HG03135 (cell line): Measurements from ENCODE around the gene HCK.
A peak's percentile ranks its signal among the peaks of the same experiment; 100 is the strongest.
"Not testable (repeated sequence)": the region's sequence is repeated elsewhere in the genome, so short reads cannot be mapped to it uniquely, and the experiment has no call there.

Experiments
- ATAC-seq: cut with Tn5 transposase; IDR thresholded peaks from one replicate; pipeline ENCODE4 v1.9.1; 2021; ENCODE audit warnings: mild to moderate bottlenecking, moderate library complexity; ENCODE audit not compliant: unreplicated experiment

Gene HCK

DNA sequence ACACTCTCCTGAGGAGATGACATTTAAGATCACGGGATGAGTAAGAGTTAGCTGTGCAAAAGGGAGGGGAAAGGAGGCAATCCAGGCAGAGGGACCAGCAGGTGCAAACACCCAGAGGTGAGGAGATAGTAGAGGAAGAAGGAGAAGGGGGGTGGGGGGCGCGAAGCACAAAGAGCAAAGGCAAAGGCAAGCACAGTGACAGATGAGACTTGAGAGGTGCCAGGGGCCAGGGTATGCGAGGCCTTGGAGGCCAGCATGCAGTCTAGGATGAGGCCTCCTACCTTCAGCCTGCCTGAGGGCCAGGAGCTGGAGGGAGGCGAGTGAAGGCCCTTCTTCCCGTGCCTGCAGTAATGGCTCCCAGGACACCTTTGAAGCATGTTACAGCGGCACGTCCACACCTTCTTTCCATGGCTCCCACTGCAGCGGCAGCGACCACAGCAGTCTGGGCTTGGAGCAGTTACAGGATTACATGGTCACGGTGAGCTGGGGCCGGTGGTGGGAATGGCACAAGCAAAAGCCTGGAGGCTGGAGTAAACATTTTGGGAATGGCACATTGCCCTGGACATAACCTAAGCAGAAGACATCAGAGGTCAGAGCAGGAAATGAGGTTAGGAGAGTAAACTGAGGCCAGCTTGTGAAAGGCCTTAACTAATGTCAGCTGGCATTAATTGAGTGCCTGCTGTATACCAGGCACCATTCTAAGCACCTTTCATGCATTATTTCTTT is 23.2 kb upstream of the HCK start:
- no peak for ATAC-seq

DNA sequence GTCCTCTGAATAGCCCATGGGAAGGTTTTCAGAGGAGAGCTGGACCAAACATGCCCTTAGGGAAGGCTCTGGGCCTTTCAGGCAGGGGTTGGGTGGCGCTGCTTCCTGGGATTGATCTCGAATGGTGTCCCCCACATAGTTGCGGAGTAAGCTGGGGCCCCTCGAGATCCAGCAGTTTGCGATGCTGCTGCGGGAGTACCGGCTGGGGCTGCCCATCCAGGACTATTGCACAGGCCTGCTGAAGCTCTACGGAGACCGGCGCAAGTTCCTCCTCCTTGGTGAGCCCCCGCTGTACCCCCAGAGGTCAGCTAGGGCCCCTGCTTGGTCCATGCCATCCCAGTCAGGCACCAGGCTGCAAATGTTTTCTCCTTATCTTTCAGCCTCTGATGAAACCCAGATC is 22.5 kb upstream of the HCK start:
- no peak for ATAC-seq

DNA sequence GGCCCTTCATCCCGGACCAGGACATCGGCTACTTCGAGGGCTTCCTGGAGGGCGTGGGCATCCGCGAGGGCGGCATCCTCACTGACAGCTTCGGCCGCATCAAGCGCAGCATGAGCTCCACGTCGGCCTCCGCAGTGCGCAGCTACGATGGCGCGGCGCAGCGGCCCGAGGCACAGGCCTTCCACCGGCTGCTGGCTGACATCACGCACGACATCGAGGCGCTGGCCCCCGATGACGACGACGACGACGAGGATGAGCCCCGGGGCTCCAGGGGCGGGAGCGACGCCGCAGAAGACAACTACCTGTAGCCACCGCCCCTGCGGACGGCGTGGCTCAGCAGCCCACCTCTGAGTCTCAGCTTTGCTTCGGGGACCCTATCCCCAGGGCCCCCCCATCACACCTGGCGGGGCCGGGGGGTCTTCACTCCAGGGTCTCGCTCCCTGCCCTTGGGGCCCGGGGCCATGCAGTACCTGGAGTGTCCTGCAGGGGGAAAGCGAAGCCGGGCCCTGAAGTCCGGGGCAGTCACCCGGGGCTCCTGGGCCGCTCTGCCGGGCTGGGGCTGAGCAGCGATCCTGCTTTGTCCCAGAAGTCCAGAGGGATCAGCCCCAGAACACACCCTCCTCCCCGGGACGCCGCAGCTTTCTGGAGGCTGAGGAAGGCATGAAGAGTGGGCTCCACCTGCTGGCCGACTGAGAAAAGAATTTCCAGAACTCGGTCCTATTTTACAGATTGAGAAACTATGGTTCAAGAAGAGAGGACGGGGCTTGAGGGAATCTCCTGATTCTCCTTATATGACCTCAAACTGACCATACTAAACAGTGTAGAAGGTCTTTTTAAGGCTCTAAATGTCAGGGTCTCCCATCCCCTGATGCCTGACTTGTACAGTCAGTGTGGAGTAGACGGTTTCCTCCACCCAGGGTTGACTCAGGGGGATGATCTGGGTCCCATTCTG is 20.8 kb upstream of the HCK start:
- no peak for ATAC-seq

DNA sequence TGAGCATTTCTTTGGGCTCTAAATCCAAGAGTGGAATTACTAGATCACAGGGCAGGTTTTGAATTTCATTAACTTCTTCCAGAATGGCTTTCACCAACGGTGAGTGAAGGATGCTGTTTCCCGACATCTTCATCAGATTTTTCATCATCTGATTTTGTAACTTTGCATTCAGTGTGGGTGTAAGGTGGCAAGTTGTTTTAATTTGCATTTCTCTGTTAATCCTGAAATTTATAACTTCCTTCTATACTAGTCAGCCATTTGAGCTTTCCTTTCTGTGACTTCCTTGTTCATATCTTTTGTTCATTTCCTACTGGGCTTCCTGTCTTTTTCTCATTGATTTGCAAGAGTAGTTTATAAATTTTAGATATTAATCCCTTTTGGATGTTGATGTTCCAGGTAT is 18.7 kb upstream of the HCK start:
- ATAC-seq = no peak

DNA sequence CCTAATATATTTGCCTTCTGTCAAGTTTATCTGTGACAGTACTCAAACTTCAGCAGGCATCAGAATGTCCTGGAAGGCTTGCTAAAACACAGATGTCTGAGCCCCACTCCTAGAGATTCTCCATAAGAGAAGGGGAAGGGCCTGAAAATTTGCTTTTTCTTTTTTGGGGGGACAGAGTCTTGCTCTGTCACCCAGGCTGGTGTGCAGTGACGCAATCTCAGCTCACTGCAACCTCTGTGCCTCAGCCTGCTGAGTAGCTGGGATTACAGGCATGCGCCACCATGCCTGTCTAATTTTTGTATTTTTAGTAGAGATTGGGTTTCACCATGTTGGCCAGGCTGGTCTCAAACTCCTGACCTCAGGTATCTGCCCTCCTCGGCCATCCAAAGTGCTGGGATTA is 18.3 kb upstream of the HCK start:
- not testable (repeated sequence) for ATAC-seq

DNA sequence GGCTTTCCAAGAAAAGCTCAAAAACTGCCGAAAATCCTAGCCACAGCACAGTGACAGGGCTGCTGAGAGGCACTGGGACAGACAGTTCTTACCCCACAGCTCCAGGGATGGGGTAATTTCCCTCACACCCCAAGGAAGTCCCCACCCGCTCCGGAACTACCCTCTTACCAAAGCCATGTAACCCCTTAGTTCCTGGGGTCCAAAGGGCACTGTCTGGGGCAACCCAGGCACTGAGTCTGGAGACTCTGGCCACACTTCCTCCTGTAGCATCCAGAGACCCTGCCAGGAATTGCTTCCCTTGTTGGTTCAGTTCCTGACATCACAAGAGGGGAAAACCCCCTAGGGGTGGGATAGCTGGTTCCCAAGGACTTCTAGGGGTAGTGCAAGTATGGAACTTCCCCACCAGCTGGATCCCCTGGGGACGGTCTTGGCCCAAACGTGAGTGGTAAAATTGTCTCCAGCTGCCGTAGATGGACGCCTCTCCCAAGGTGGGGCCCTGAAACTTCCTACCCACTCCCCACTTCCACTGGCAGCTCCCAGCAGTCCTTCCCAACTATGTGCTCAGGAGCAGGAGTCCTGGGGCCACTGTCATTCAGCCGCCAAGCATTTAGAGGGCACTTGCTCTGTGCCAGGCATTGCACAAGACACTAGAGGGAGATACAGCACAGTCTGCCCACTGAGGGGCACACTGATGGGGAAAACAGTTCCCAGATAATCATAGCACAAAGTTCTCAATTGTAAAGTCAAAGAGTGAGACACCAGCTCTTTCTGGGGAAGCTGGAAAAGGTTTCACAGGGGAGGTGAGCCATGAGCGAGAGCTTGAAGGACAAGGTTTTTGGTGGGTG is 17.2 kb upstream of the HCK start:
- no peak for ATAC-seq

DNA sequence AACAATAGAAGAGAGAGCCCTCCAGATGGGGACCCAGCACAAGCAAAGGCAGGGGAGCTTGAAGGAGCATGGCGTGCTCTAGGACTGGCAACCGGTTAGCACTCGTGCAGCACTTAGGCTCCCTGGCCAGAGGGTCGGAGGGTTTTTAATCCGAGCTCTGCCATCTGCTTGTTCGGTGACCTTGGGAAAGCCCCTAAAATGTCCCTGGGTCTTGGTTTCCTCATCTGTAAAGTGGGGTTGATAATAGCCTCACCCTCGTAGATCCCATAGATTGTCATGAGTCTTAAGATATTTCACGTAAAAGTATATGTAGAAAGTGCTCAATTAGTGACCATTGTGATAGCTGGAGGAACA is 16.6 kb upstream of the HCK start:
- no peak for ATAC-seq

DNA sequence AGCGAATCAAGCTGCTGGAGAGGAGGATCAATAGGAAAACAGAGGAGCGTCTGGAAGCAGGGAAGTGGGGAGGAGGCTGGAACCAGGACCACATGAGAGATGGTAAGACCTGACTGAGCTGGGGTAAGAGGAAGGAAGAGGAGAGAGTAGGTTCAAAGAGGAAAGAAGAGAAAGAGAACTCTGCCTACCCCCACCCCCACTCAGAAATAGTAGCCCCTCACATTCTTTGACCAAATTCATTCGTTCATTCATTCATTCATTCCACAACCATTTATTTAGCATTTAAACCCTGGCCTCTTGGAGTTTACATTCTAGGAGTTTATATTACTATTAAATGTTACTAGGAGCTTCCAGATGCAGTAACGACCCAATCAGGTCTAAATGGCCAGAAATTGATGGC is 15.8 kb upstream of the HCK start:
- no peak for ATAC-seq

DNA sequence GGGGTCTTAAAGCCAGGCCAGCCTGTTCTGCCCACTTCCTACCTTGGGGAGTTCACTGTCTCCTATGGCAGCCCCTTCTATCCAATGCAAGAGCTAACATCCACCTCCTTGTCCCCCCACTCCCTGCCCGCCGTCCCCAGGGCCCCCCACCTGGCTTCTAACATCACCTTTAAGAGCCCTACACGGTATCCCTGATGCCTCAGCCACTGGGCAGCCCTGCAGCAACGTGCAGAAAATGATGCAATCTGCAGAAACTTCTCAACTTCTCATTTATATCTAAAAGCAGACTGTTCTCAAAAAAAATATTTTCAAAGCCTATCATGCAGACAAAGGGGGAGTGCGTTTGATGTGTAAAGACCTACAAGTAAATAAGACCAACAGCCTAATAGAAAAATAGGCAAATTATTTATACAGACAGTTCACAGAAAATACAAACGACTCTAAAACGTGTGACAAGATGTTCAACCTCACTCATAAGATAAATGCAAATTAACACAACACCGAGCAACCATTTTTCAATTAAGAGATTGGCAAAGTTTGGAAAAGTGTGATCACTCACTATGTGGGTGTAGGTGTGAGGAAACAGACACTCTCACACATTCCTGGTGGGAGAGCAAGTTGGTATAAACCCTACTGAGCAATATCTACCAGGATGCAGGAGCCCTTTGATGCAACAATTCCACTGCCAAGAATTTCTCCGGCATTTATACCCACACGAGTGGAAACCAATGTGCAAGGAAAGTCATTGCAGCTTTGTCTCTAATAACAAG is 15.1 kb upstream of the HCK start:
- no peak for ATAC-seq

DNA sequence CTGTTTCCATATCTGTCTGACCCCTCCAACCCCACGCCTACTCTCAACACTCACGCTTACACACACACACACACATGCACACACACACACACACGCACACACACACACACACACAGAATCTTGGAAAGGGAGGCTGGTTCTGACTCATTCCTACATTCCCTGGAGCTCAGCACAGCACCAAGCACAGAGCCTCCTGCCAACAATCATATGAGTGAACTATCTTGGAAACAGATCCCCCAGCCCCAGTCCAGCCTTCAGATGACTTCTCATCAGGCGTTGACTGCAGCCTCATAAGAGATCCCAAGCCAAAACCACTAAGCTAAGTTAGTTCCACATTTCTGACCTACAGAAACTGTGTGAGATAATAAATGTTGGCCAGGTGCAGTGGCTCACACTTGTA is 14.1 kb upstream of the HCK start:
- no peak for ATAC-seq

DNA sequence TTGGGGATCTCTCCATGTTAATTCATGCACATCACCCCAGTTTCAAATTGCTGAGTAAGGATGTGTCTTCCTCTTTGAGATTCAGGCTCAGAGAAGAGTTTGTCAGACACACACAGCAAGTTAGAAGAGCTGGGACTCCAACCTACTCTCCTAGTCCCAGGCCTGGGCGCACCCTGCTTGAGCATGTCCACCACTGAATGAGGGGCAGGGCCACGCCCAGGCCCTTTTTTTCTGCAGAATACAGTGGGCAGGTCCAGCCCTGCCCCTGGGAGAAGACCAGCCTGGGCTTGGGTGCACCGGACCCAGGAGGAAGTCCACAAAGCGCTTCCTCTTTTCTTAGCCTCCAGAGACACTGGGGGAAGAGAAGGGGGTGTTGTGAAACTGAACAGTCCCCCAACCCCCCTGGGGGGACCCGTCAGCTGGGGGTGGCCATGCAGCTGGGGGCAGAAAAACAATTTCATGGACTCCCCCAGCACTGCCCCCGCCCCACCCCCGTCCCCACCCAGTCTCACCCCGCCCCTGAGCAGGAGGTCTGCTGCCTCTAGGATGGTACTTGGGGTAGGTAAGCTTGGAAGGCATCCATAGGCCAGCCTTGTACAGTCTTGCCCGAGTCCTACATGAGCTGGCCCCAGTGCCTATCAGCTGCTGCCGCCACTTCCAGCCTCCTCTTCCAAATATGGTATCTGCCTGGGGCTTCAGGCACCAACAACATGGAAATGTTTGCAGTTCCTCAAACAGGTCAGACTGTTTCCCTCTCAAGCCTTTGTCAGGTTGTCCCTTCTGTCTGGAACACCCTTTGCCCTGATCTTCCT is 11.7 kb upstream of the HCK start:
- peak; percentile 59 for ATAC-seq

DNA sequence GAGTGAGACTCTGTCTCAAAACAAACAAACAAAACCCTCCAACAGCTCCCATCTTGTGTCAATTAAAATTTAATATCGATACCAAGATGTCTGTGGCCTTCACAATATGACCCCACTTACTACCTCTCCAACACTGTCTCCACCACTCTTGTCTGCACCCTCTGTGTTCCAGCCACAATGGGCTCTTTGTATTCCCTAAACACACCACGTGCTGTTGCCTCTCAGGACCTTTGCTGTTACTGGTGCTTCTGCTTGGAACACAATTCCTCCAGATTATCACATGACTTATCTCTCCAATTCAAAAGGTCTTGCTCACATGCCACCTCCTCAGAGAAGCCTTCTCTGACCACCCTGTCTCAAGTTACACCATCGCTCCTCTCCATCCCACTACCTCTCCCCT is 6.0 kb upstream of the HCK start:
- no peak for ATAC-seq

DNA sequence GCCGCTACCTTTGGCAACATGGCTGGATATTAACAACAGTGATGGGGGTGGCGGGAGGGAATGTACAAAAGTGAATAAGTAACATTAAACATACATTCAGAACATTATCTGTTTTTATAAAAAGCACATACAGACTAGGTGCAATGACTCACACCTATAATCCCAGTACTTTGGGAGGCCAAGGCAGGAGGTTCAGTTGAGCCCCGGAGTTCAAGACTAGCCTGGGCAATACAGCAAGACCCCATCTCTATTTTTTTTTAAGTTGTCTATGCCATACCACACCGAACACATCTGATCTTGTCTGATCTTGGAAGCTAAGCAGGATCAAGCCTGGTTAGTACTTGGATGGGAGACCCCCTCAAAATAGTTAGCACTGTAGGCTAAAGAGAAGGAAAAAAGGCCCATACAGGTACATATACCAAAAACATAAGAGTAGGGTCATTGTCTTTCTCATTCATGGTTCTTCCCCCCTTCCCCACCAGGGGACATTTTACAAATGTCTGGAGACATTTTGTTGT is 1.7 kb upstream of the HCK start:
- no peak for ATAC-seq

DNA sequence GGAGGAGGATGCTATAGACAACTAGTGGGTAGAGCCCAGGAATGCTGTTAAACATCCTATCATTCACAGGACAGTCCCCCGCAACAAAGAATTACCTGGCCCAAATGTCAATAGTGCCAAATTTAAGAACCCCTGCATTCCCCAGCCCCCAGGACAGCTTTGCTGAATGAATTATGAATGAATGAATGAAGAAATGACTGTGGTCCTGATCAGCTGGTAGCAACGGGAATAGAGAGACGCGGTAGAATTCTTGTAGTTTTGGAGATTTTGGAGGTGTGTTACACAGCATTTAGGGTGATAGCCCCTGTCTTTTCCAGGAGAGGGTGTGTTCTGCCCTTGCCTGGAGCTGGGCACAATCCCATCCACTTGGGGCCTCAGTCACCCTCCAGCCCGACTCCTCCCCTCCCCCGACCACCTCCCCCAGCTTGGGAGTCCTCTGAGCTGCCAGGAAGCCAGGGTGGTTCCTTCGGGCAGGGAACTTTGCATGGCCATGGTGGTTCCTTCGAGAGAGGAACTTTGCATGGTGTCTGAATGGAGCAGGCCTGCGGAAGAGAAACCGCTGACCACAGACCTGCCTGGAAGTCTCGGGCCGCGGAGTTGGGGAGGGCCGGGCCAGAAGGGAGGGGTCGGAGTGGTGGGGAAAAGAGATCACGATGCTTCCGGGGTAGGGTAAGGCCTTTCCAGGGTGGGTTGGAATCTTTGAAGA is 1.0 kb upstream of the HCK start:
- no peak for ATAC-seq

DNA sequence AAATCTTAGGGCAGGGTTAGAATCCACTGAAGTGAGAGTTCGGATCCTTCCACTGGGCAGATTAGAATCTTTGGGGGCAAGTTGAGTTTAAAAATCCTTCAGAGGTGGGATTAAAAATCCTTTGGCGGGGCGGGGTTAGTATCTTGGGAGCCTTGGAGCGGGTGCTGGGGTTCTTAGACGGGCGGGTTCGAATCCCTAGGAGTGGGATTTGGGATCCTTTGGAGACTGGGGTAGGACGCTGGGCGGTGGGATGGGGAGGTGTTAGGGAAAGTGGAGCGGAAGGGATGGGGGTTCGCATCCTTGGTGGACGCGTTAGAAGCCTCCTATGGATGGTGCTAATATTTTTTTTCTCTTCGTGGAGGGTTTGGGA is 337 bp upstream of the HCK start:
- no peak for ATAC-seq

DNA sequence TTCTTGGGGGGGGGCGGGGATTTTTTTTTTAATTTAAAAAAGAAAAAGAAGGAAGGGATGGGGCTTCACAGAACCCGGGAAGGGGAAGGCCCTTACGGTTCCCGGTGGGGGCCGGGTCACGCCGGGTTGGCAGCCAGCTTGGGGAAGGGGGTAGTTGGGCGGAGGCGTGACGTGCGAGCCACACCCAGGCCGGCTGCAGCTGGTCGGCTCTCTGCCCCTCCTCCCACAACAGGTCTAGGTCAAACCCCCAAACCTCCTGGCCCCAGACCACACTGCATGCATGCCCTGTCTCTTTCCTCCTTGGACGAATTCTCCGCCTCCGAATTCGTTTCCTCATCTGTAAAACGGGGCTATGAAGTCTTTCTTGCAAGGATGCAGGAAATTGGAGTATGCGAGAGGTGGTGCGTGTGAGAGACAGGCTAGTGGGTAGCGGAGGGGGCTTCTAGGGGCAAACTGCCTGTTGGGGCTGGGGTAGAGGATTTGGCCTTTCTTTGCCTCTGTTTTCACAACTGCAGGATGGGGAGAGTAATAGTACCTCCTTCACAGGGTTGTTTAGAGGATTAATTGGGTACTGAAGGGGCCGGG is 828 bp downstream of the HCK start:
- no peak for ATAC-seq

DNA sequence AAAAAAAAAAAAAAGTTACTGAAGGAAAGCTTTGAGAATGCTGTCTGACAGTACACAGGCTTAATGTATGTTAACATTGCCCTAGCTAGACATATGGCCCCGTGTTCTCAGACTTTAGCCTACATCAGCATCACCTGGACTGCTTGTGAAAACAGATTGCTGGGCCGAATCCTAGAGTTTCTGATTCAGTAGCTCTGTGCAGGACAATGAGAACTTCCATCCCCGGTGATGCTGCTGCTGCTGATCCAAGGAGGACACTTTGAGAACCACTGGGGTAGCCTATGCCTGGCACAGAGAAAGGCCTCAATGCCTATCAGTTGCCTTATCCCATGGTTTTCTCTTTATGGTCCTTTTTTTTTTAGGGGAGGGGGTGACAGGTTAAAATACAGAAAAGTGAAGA is 1.6 kb downstream of the HCK start:
- no peak for ATAC-seq

DNA sequence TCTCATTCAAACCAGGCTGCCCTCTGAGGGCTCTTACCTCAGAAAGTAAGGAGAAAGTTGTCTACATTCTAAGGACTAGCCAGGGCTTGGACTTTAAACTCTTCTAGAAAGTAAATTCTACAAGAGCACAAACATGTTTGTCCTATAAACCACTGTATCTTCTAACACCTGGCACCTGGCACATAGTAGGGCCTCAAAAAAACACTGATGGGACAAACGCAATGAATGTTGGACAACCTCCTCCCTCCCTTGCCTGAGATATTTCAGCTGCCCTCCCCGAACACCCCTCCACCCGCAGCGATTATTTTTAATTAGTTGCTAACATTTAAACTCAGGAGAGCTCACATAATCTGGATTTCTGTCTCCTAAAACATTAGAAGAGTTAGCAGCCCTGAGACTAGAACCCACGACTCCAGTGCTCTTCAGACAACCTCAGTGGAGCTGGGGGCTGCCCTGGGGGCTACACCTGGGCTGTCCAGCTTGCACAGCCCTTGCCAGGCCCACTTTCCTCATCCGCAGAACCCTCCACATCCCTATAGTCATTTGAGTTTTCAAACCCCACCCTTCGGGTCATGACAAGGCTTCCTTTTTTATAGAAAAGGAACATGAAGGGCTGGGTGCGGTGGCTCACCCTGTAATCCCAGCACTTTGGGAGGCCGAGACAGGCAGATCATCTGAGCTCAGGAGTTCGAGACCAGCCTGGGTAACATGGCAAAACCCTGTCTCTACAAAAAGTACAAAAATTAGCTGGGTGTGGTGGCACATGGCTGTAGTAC is 4.9 kb downstream of the HCK start:
- ATAC-seq = no peak
